Lower leg skin (tissue), 4 donors: ENCODE measurements around the gene RIOX2. TPM values are rescaled to one million over a fixed set of nuclear protein-coding genes. Genes with fewer than 3 reads are reported as not detected.
"Not testable (repeated sequence)": the region's sequence is repeated elsewhere in the genome, so short reads cannot be mapped to it uniquely, and the experiment has no call there.

Experiments used
- DNase-seq, 2 donors: peaks; one replicate each; pipeline ENCODE4 v3.0.0-alpha.2; 2019; ENCODE audit warnings: low spot score in 2 of 2
- H3K4me3 ChIP-seq: fragments of 200-600 bp; sonication (generic); 2 replicates; pipeline ENCODE4 v1.5.1; 2017; ENCODE audit warnings: mild to moderate bottlenecking, low read depth; ENCODE audit not compliant: poor library complexity, severe bottlenecking
- POLR2A ChIP-seq, 2 donors: fragments of 450-650 bp; IDR thresholded peaks; one replicate each; pipeline ENCODE4 v1.6.1; 2016 to 2017; ENCODE audit warnings: antibody characterized with exemption in 2 of 2, mild to moderate bottlenecking in 1 of 2, moderate library complexity in 1 of 2
- WGBS, 2 donors: methylation state at CpG; one replicate each; pipeline ENCODE4 v1.1.5; 2018; 5-methylcytosine and 5-hydroxymethylcytosine counted together
- intact Hi-C: fragments of 100-400 bp; cut with DNase I; formaldehyde crosslinking; loops from one replicate; pipeline ENCODE4 v1.15.0; 2023; ENCODE audit warnings: low total_unique reads
- total RNA-seq, 4 donors: library from RNA; depleted of rRNA; stranded (reverse); fragments of >200 nt; gene quantifications; one replicate each; pipeline ENCODE4 v1.1.0, GENCODE V29; 2016
- TF ChIP-seq, protein P1 (sequence below), 3 donors: fragments of 450-650 bp; IDR thresholded peaks; one replicate each; pipeline ENCODE4 v1.5.1; 2016; ENCODE audit warnings: antibody characterized with exemption in 3 of 3, mild to moderate bottlenecking in 3 of 3, moderate library complexity in 2 of 3

RIOX2 gene
- total RNA-seq, 4 donors from 2014 or later: 37.6 to 42.5 (median 40.7) TPM

GRCh38 chr3:98012979-98013378 is 40.7 kb upstream of the RIOX2 start:
- no peak for TF ChIP-seq POLR2A (IDR thresholded peaks at IDR 0.05)
- TF ChIP-seq, protein P1, sequence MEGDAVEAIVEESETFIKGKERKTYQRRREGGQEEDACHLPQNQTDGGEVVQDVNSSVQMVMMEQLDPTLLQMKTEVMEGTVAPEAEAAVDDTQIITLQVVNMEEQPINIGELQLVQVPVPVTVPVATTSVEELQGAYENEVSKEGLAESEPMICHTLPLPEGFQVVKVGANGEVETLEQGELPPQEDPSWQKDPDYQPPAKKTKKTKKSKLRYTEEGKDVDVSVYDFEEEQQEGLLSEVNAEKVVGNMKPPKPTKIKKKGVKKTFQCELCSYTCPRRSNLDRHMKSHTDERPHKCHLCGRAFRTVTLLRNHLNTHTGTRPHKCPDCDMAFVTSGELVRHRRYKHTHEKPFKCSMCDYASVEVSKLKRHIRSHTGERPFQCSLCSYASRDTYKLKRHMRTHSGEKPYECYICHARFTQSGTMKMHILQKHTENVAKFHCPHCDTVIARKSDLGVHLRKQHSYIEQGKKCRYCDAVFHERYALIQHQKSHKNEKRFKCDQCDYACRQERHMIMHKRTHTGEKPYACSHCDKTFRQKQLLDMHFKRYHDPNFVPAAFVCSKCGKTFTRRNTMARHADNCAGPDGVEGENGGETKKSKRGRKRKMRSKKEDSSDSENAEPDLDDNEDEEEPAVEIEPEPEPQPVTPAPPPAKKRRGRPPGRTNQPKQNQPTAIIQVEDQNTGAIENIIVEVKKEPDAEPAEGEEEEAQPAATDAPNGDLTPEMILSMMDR (IDR thresholded peaks at IDR 0.05): no peak
- intact Hi-C loops: no loop called here
- DNase-seq: no peak
- no peak overlapping the region for H3K4me3 ChIP-seq
- 24 to 28% methylated on average over 2 of the region's 2 CpGs for WGBS, 2 donors

DNA sequence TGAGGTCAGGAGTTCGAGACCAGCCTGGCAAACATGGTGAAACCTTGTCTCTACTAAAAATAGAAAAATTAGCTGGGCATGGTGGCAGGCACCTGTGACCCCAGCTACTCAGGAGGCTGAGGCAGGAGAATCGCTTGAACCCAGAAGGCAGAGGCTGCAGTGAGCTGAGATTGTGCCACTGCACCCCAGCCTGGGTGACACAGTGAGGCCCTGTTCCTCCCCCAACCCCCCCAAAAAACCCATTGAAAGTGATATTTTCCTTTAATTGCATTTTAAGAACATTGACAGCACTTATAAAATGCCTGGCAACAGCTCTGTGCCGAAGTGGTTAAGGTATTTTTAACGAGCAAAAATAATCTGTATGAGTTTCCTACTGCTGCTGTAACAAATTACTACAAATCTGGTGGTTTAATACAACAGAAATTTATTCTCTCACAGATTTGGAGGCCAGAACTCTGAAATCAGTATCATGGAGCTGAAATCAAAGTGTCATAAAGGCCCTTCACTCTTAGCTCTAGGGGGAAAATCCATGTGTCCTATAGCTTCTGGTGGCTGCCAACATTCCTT is 38.7 kb upstream of the RIOX2 start:
- intact Hi-C loops, H3K4me3 ChIP-seq, DNase-seq: not testable (repeated sequence)
- 93% methylated on average over 4 of the region's 4 CpGs for WGBS, 2 donors

GRCh38 chr3:98010194-98010882 is 38.1 kb upstream of the RIOX2 start:
- TF ChIP-seq, protein P1 (IDR thresholded peaks at IDR 0.05): no peak
- no peak for TF ChIP-seq POLR2A (IDR thresholded peaks at IDR 0.05)
- WGBS, 2 donors: 83 to 85% methylated on average over 7 of the region's 7 CpGs
- intact Hi-C loops: no loop called here

GRCh38 chr3:98008855-98009254 is 36.6 kb upstream of the RIOX2 start:
- DNase-seq: no peak
- 73 to 74% methylated on average over 2 of the region's 2 CpGs for WGBS, 2 donors
- intact Hi-C loops: no loop called here
- no peak overlapping the region for H3K4me3 ChIP-seq
- TF ChIP-seq POLR2A (IDR thresholded peaks at IDR 0.05): no peak

More at GRCh38 chr3:98010194-98010882, 38.1 kb upstream of the RIOX2 start:
- DNase-seq: no peak
- no peak overlapping the region for H3K4me3 ChIP-seq

DNA sequence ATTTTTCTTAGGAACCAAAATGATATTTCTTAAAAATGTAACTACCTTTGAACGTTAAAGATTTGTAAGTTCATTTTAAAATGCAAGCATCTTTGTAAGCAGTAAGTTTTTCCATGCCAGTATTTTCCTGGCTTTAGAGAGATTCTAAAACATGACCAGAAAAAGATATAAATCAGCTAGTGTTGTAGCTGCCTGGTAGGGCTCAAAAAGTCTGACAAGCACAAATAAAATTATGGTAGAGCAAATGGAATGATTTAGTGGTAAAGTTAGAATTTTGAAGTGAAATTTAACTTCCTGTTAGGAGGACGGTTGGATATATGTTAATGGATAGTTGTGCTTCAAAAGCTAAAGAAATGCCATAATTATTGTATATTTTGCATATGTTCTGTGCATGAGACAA is 33.2 kb upstream of the RIOX2 start:
- 81 to 84% methylated on average over 2 of the region's 2 CpGs for WGBS, 2 donors

DNA sequence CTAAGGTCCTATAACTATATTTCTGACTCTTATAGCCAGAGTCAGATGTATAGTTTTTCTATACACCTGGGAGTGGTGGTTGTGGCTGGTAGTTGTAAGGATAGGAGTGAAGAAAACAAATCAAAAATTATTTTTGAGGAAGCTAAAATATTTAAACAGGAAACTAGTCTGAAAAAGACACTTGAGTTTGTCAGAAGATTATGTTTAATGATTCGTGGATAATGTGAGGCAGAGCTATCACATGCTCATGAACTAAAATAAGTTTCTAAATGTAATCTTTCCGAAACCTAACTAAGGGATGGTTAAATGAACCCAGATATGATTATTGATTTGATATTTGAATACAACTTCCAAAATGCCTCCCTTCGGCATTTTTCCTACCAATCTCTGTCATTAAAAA is 32.5 kb upstream of the RIOX2 start:
- intact Hi-C loops: no loop called here
- no peak for DNase-seq
- 82 to 87% methylated on average over 3 of the region's 3 CpGs for WGBS, 2 donors
- no peak for TF ChIP-seq POLR2A (IDR thresholded peaks at IDR 0.05)
- TF ChIP-seq, protein P1 (IDR thresholded peaks at IDR 0.05): no peak
- no peak overlapping the region for H3K4me3 ChIP-seq

More for the DNA sequence above, 33.2 kb upstream of the RIOX2 start:
- intact Hi-C loops: no loop called here
- TF ChIP-seq POLR2A (IDR thresholded peaks at IDR 0.05): no peak
- TF ChIP-seq, protein P1 (IDR thresholded peaks at IDR 0.05): no peak
- H3K4me3 ChIP-seq: no peak overlapping the region
- DNase-seq: no peak
